Raji (cell line): Measurements from ENCODE around the gene RBM41.

Experiments
- POLR2A ChIP-seq: IDR thresholded peaks from 2 replicates; pipeline ENCODE4 v1.6.1; 2011; ENCODE audit warnings: low read depth, low read length, control low read depth; ENCODE audit not compliant: insufficient read depth

RBM41 gene

GRCh38 chrX:107118322-107119147 lies at the start of gene RBM41:
Gene RBM41 (minus strand): TSS chrX:107118822. CDS start chrX:107118773, 49 bp downstream.
- peak; percentile 40; the same call in 1 of the 2 replicates for TF ChIP-seq POLR2A

DNA sequence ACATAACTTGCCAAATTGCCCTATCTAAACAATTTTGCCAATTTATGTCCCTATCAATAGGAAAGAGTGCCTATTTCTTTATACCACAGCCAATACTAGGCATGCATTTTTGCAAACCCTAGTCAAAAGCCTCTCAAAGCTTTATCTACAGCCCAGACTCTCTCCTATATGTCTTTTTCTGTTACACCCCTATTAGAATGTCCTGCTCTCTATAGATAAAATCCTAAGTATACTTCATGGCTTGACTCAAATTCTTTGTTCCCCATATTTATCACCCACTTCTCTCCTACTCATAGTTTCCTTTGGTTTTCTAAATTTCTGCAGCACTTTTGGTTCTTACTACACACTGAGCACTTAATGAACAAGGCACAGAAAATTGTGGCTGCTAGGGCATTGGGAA lies 49.6 kb upstream of the RBM41 start:
- TF ChIP-seq POLR2A: no peak

DNA sequence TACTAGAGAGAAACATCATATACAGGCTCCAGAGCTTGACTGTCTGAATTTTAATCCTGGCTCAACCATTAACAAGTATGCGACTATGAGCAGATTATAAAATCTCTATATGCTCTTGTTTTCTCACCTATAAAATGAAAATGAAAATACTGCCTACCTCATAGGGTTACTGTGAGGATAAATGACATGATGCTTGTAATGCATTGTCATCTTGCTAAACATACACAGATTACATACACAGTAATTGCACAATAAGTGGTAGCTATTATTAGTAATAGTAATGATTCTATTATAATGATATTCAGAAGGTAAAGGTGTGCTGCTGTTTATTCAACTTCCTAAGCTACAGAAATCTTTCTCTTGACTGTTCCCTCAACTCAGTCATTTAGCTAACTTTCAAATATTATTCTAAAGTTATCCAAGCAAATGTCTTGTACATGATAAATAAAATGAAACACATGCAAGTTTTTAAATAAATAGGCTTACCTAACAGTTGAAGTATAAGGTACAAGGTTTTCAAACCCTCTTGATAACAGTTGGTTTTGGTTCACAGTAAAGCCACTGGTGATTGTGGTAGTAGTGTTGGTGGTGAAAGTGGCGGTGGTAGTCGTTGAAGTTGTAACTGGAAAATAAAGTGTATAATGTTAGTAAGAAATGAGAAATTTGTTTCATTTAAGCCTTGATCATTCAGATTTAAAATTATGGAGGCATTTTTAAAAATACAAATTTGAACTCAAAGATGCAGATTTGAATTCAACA lies 48.7 kb upstream of the RBM41 start:
- no peak for TF ChIP-seq POLR2A

GRCh38 chrX:107154787-107155620 lies 36.4 kb upstream of the RBM41 start:
- TF ChIP-seq POLR2A: no peak

DNA sequence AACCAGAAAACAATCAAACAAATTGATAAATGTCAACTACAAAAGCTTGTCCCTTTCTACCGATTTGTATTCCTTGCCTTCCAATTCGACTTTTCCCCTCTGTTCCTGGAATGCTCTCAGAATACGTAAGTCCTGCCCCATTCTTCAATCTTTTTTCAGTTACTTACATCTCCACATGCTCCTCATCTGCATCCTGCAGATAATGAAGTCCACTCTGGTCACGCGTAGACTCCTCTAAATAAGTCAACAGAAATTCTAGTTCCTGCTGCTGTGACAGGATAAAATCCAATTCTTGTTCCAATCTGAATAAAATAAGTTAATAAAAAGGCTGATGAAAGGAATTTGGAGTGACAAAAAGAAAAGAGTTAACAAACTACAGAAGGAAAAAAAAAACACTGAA lies 34.4 kb upstream of the RBM41 start:
- no peak for TF ChIP-seq POLR2A

DNA sequence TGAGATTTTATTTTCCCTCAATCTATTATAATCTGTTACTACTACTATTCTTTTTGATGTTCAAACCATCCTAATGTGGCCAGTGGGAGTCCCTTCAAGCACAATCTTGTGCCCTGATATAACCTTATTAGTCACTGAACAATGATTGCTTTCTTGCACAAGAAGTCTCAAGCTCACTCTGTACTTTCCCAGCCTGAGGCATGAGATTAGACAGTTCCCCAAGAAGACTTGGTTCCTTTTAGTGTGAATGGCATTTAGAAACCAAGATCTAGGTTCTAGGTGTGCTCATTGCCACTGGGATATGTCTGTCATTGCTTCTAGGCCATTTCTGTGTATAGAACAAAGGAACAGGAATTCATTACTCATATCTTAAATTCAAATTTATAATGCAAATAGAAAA lies 28.0 kb upstream of the RBM41 start:
- no peak for TF ChIP-seq POLR2A

GRCh38 chrX:107135965-107136307 lies 17.3 kb upstream of the RBM41 start:
- TF ChIP-seq POLR2A: no peak

- no peak for TF ChIP-seq POLR2A
These were observed 16.7 kb upstream of the RBM41 start for GRCh38 chrX:107135049-107135964.

- no peak for TF ChIP-seq POLR2A
These were observed 5.1 kb upstream of the RBM41 start for GRCh38 chrX:107123750-107124149.

DNA sequence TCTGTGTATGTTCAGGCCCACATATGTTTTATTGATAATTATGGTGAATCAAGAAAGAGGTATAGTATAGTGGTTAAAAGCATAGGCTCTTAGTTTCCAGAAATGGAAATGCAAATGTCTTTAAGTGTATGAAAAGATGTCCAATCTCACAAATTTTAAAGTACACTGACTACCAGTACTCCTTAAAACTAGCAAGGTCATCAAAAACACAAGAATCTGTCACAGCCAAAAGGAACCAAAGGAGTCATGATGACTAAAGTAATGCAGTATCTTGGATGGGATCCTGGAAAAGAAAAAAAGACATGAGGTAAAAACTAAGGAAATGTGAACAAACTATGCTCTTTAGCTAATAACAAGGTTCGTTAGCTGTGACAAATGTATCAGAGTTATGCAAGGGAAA lies 661 bp upstream of the RBM41 start:
- TF ChIP-seq POLR2A: no peak

GRCh38 chrX:107117993-107118321 lies 665 bp downstream of the RBM41 start:
- TF ChIP-seq POLR2A: no peak

DNA sequence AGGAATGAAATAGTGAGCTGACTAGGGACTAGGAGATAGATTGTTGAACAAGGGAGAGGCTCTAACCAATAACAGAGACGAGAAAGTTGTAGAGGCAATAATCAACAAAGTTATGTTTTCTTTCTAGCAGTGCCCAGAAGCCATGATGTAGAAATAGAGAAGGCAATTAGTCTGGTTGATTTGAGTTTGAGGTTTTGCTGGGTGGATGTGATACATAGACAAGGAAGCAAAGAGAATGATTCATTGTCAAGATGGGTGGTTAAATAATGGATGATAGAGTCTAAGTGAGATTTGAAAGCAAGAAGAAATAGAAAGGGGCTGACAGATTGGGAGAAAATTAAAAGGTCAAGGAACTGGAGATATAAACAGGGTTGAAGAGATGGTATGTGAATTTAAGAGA lies 11.2 kb downstream of the RBM41 start:
- TF ChIP-seq POLR2A: no peak

DNA sequence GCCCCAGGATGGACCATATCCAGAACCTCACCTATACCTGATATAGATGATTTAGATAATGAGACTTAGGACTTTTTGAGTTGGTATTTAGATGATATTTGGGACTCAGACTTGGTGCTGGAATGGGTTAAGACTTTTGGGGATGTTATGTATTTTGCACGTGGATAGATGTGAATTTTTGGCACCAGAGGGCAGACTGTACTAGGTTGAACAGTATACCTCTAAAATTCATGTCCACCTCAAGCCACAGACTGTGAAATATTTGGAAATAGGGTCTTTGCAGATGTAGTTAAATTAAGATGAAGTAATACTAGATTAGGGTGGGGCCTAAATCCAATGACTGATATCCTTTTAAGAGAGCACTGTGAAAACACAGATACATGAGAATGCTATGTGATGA lies 15.6 kb downstream of the RBM41 start:
- no peak for TF ChIP-seq POLR2A

DNA sequence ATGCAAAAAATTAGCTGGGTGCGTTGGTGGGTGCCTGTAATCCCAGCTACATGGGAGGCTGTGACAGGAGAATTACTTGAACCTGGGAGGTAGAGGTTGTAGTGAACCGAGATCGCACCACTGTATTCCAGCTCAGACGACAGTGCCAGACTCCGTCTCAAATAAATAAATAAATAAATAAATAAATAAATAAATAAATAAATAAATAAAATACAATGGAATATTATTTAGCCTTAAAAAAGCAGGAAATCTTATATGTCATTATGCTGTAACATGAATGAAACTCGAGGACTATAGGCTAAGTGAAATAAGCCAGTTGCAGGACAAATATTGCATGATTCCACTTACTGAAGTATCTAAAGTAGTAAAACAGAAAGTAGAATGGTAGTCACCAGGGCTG lies 42.5 kb downstream of the RBM41 start:
- TF ChIP-seq POLR2A: no peak

GRCh38 chrX:107054978-107055377 lies 63.6 kb downstream of the RBM41 start:
- no peak for TF ChIP-seq POLR2A

DNA sequence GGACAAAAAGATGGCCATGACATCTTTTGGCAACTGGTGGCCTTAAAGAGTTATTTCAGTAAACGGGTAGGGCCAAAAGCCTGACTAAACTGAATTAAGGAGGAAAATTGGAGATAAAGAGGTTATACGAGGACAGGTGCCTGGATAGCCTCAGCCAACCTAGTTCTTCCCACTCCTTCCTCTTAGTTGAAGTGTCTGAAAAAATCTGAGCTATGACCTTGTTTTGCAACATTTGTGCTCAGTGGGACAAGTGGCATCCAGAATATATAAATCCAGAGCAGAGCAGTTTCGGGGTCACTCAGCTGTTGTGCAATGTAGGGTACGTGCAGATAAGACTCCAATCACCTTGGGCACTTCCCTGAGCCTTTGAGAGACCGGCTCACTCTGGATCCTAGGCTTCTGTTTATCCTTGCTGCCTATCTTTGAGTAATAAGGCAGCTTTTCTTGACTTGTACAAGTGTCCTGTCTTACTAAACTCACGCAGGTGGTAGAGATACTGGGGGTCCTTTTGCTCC lies 68.4 kb downstream of the RBM41 start:
- no peak for TF ChIP-seq POLR2A
